G401 (cell line): Measurements from ENCODE around the gene MMP28. TPM values are rescaled to one million over a fixed set of nuclear protein-coding genes. Genes with fewer than 3 reads are reported as not detected.

Source experiments
- DNase-seq: peaks from one replicate; pipeline ENCODE4 v3.0.0-alpha.2; 2015; ENCODE audit warnings: low spot score
- in situ Hi-C: cut with HindIII; loops from 2 replicates; pipeline ENCODE4 v1.10.0; 2016; ENCODE audit warnings: low sequenced_read_pairs, mixed read lengths
- total RNA-seq: library from RNA; depleted of rRNA; stranded (reverse); fragments of >200 nt; shearing (Covaris generic); gene quantifications from 2 replicates; pipeline ENCODE4 v1.2.3, GENCODE V29; 2014; rRNA removed

MMP28 gene, protein sequence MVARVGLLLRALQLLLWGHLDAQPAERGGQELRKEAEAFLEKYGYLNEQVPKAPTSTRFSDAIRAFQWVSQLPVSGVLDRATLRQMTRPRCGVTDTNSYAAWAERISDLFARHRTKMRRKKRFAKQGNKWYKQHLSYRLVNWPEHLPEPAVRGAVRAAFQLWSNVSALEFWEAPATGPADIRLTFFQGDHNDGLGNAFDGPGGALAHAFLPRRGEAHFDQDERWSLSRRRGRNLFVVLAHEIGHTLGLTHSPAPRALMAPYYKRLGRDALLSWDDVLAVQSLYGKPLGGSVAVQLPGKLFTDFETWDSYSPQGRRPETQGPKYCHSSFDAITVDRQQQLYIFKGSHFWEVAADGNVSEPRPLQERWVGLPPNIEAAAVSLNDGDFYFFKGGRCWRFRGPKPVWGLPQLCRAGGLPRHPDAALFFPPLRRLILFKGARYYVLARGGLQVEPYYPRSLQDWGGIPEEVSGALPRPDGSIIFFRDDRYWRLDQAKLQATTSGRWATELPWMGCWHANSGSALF
- total RNA-seq = not detected in 2 replicates

DNA sequence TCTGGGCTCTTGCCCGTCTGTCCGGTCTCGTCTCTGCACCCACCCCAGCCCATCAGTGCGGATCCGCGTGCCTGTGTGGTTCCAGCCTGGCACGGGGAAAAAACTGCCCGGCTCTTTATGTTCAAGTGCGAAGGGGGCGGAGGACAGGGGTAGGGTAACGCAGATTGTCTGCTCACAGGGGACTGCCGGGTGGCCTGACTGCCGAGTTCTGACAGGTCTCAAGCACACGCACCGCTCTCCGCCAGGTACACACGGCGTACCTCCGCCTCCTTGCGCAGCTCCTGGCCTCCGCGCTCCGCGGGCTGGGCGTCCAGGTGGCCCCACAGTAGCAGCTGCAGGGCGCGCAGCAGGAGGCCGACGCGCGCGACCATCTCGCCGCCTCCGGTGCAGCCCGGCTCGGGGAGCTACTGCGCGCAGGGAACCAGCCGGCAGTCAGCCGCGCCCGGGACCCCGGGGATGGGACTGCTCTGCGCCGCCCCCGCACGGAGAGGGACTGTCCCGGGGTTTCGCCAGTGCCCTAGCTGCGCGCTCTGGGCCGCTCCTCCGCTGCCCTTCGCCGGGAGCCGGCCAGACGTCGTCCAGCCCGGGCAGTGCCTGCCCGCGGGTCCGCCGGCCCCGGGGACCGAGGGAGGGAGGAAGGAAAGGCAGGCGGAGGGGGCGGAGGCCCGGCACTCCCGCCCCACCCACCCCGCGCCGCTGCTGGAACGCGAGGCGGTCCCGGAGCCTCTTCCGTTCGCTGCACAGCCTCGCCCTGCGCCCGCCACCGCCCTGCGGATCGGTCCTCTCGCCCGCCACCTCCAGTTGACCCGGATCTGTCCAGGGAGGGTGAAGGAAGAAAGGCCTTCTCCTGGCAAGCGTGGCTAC is at the start of gene MMP28:
TSS of gene MMP28 (minus strand) at position 635 of the 864 bp plus-strand sequence. CDS start at position 371, 264 bp downstream.
- in situ Hi-C loops = no loop called here
- no peak for DNase-seq

DNA sequence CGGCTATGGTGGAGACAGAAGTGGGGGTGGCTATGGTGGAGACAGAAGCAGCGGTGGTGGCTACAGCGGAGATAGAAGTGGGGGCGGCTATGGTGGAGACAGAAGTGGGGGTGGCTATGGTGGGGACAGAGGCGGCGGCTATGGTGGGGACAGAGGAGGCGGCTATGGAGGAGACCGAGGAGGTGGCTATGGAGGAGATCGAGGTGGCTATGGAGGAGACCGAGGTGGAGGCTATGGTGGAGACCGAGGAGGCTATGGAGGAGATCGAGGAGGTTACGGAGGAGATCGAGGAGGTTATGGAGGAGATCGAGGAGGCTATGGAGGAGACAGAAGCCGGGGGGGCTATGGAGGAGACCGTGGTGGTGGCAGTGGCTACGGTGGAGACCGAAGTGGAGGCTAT is 49.1 kb upstream of the MMP28 start:
- in situ Hi-C loops = no loop called here
- no peak for DNase-seq

DNA sequence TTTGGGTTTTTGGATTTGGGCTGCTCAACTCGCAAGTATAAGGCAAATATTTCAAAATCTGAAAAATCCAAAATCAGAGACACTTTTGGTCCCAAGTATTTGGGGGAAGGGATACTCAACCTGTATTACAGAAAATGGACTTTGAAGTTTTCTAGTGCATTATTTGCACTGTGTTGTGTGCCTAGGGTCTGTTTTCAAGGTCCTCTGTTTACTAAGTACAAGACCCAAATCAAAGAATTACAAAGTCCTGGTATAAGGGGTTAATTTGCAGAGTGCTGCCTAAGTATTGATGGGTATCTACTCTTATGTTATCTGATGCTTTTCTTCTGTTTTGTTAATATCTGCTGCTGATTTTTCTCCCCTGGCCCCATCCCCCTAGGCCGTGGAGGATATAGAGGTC is 48.3 kb upstream of the MMP28 start:
- in situ Hi-C loops = no loop called here
- no peak for DNase-seq

DNA sequence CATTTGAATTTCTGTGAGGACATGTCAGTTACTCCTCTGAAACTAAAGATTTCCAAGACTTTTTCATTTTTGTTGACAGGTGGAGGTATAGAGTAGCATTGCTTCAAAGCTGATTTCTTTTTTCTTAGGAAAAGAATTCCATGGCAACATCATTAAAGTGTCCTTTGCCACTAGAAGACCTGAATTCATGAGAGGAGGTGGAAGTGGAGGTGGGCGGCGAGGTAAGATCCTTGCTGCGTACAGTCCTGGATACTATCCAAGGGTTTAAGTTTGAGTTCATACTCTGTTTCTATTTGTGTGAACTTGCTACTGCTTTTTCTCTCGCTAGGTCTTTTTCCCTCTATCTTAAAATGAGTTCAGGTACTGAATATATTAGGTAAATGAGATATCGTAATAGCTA is 46.8 kb upstream of the MMP28 start:
- in situ Hi-C loops = no loop called here
- no peak for DNase-seq

DNA sequence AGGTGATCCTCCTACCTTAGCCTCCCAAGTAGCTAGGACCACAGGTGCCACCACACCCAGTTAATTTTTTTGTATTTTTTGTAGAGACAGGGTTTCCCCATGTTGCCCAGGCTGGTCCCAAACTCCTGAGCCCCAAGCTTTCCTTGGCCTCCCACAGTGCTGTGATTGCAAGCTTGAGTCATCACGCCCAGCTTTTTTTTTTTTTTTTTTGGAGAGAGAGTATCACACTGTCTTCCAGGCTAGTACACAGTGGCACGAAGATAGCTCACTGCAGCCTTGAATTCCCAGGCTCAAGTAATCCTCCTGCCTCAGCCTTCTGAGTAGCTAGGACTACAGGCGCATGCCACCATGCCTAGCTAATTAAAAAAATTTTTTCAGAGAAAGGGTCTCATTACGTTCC is 46.1 kb upstream of the MMP28 start:
- in situ Hi-C loops = no loop called here
- DNase-seq = no peak

DNA sequence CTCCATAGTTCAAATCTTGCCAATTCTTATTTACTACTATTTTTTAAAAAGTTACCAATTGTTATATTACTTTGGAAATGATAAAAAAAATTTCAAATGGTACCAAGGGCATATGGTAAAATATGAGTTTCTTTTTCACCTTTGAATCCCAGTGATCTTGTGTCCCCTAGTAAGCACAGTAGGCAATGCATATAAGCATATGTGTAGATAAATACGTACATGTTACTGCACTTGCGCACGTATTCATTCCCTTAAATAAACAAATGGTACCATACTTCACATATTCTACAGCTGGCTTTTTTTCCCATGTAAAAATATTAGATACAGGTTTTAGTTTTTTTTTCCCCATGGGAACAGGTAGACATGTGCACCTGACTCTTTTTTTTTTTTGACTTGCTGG is 45.7 kb upstream of the MMP28 start:
- no peak for DNase-seq
- in situ Hi-C loops = no loop called here

DNA sequence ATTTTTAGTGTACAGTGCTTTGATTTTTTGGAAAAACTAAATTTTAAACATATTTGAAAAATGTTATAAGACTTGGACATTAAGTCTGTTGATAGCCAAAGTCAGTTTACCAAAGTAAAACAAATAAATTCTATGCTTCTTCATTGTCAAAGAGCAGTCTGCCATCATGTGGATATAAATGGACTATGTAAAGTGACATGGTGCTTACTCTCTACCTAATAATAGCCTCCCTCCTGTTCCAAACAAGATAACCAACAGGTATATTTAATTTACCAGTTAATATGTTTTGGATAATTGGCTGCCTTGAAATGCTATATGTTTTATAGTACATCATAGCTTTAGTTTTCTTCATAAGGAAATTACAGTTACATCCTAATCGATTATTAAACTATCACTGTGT is 29.8 kb upstream of the MMP28 start:
- in situ Hi-C loops = no loop called here

DNA sequence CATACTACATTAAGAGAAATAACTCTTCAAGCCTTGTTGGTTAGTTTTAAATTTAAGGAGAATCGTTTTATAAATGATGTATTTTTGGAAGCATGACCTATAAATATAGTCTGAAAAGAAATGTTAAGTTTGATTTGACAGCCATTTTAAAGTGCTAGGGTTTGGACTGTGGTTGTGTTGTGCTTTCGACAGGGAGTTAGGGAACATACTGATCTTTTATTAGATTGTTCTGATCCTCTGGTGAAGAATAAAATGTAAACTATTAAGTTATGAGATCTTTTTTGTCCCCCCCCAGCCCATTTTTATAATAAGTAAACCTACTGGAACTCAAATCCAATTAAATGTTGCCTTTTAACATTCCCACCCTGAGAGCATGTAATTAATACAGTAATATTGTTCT is 25.9 kb upstream of the MMP28 start:
- in situ Hi-C loops = no loop called here
- no peak for DNase-seq

More for the DNA sequence above, 29.8 kb upstream of the MMP28 start:
- no peak for DNase-seq

DNA sequence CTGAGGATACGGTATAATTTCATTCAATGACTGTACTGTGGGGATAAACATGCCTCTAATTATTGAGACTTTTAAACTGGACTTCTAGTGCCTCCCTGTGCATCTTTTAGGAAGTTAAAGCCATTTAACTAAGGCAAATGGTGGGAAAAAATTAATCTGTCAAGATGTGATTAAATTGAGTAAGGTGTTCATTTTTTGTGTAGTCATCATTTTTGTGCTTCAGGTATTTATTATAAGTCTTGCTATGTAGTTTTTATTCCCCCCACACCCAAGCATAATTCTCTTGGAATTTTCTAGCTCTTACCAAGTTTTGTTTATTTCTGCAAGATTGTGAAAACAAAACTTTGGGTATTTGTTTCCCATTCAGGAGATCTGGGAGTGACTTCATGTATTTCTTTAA is 24.0 kb upstream of the MMP28 start:
- in situ Hi-C loops = no loop called here
- no peak for DNase-seq

DNA sequence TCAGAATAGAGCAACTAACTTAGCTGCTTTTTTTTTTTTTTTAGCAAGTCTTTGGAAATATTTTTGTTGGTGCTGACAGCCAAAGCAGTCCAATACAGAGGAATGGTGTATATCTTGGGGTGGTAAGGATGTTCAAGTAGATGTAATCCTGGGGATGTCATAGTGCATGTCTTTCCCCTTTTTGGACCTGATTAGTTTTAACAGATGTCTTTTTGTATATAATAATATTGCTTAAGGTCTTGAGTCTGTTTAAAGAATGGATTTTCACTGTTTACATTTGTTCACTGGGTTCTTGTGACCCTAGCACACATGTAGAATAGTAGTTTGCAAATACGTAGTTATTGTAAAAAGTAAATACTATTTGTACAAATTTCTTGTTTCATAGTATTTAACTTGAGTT is 21.8 kb upstream of the MMP28 start:
- DNase-seq = no peak
- in situ Hi-C loops = no loop called here

DNA sequence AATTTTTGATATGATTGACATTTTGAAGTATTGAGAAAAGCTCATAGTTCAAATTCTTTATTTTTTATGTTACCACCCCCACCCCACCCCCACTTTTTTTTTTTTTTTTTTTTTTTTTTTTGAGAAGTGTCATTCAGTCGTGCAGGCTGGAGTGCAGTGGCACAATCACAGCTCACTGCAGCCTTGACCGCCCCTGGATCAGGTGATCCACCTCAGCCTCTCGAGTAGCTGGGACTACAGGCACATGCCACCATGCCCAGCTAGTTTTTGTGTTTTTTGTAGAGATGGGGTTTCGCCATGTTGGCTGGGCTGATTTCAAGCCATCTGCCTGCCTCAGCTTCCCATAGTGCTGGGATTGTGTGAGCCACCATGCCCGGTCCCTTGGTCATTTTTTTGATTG is 21.3 kb upstream of the MMP28 start:
- in situ Hi-C loops = no loop called here
- DNase-seq = no peak

DNA sequence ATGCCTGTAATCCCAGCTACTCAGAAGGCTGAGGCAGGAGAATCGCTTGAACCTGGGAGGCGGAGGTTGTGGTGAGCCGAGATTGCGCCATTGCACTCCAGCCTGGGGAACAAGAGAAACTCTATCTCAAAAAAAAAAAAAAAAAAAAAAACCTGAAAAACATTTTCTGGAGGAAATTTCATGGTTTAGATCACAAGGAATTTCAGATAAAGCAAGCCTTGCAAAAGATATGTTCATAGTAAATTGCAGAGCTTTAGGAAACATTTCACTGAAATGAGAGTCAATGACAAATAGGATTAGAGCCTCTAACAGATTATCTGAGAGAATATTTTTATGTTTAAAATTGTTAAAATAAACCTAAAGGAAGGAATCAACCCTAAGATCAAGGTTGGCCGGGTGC is 17.0 kb upstream of the MMP28 start:
- no peak for DNase-seq
- in situ Hi-C loops = no loop called here

DNA sequence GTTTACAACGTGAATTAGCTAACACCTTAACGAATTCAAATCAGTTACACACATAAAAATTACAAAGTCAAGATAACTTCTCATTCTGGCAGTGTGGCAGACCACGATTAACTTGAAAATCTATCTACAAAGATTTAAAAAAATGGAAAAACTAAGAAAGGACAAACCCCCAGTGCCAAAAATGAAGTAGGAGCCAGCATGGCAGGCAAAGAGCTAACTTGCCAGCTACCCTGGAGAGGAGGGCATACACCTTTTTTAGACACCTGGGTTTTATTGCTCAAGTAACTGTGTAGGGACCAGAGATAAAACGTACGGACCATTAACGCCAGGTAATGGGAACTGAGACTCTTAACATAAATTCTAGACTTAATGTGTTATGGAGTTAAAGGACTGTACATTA is 16.3 kb upstream of the MMP28 start:
- in situ Hi-C loops = no loop called here
- DNase-seq = no peak

DNA sequence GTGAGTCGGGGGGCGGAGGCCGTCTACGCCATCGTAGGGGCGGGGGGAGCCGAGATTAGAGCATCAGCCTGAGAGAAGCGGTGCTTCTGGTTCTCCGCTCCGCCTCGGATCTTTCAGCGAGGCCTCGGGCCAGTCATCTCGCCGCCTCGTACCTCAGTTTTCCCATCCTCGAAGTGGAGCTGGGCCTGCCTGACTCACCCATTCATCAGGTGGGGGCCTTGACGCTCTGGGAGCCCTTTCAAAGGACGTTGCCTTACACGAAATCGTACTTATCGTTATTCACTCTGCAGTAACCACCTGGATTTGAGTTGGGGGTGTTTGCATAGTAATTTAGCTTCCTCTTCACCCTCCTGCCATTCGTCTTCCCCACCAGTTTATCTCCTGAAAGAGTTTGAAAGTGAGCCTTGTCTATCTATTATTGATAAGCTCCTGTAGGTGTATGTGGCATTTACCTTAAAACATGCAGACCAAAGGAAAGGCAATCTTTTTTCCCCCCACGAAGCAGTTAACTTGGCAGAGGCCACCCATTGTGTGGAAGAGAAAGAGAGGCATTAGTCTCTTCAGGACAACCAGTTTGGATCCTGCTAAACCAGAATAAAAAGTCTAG is 14.5 kb upstream of the MMP28 start:
- no peak for DNase-seq
- in situ Hi-C loops = no loop called here

DNA sequence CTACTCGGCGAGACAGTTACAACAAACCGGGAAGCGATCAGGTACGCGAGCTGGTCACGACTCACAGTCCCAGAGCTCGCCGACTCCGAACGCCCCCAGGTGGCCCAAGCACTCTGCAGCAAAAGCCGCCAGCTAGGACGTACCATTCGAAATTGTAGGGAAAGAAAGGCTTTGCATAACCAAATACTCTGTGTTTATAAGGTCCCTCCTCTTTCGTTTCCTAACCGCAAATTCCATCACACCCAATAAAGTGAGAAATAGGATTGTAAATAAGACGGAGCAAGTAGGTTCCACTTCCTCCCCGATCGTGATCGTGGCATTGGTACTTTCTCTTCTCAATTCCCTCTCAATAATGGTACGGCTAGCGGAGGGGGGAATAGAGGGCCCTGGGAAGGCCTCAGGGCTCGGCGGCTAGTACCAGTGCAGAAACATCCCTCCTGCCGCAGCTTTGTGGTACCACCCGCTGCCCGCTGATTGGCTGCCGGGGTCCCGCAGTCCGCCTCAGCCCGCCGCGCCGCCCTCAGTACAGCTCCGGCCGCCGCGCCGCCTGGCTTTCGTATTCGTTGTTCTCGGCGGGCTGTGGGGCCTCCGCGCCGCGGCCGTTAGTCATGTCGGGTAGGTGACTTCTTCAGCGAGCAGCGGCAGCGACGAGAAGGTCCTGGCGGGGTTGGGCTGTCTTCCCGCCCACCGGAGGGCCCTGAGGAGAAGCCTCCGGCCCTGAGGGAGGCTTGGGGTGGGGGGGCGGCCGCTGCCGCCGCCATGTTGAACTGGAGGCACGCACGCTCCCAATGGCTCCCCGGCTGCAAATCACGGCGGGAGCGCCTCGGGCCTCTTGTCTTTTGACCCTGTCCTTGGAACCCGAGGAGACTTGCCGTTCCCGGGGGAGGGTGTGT is 13.8 kb upstream of the MMP28 start, which contains the start of gene TAF15:
TSS of gene TAF15 (plus strand) at position 523 of the 893 bp plus-strand sequence. CDS start at position 609, 86 bp downstream.
- peak; percentile 99 for DNase-seq
- in situ Hi-C loops = no loop called here

DNA sequence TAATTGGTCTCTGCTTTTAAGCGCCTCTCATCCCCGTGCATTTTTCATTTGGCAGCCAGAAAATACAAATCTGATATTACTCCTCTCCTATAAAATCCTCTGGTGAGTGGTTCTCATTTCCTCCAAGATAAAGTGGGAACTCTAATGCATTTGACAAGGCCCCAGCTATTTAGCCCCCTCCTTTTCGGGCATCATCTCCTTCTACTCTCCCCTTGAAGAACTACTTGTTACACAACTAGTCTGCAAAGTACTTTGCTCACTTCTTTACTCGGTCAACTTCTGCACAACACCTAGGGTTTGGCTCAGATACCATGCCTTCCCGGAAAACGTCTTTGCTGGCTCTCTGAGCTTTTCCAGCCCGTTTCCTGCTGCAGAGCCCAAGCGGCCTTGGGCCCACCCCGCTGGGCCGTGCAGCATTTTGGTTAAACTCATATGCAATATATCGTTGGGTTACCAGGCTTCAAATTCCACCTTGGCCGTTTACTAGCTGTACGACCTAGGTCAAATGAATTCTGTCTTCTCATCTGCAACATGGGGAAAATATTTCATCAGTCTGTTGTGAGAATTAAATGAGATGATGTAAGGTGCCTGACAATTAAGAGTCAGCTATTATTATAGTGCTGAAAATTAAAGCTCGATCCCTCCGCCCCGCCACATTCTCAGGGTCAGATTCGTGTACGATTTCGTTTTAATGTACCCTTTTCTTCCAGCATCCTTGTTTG is 13.0 kb upstream of the MMP28 start:
- no peak for DNase-seq
- in situ Hi-C loops = no loop called here

DNA sequence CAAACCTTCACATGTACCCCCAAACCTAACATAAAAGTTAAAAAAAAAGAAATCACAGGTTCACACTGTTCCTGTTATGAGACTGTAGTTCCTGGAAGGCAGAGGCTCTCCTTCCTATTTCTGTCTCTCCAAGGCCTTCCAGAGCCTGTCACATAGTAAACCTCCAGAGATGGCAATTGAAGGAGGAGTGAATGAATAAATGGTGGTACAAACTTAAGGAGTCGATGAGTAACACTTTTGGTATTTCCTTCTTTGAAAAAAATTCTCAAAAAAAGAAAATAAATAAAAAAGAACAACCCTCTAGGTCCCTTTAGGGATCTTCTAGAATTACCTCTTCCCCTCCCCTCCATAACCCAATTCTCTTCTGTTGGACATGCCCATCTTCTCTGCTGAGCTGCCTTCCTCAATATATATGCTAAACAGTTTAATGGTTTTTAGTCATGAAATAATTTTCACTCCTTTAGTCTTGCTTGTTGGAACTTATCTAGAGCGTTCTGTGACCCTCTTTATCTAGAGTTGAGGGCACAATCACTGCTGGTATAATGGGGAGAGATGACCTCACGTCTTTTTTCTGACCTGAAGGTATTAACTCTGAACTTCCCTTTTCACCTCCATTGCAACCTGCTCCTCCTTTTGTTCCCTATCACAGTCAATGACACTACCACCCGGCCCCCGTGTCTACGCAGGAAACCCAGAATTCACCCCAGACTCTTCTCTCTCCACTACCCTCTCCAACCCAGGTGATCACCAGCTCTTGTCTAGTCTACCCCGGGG is 12.1 kb upstream of the MMP28 start:
- in situ Hi-C loops = no loop called here
- no peak for DNase-seq
